Chondrocyte (in vitro differentiated cells): ENCODE data around the gene SLC17A2. TPM values are rescaled to one million over a fixed set of nuclear protein-coding genes. Genes with fewer than 3 reads are reported as not detected.

ENCODE experiments used
- DNase-seq: peaks from one replicate; pipeline ENCODE4 v3.0.0; 2021; ENCODE audit warnings: mixed read lengths, low spot score
- H3K27ac Mint-ChIP-seq: one replicate; pipeline ENCODE4 v1.8.0; 2021; ENCODE audit warnings: mild to moderate bottlenecking, moderate library complexity, mixed read lengths; ENCODE audit not compliant: unreplicated experiment
- H3K27me3 Mint-ChIP-seq: 2 replicates; pipeline ENCODE4 v1.8.0; 2021; ENCODE audit warnings: low read depth, mixed read lengths
- H3K36me3 Mint-ChIP-seq: 2 replicates; pipeline ENCODE4 v1.8.0; 2021; ENCODE audit warnings: low read depth, mixed read lengths
- H3K4me1 Mint-ChIP-seq: 2 replicates; pipeline ENCODE4 v1.8.0; 2021; ENCODE audit warnings: low read depth, mild to moderate bottlenecking, mixed read lengths
- H3K4me3 Mint-ChIP-seq: one replicate; pipeline ENCODE4 v1.8.0; 2021; ENCODE audit warnings: mild to moderate bottlenecking, moderate library complexity, mixed read lengths; ENCODE audit not compliant: unreplicated experiment
- H3K9me3 Mint-ChIP-seq: 2 replicates; pipeline ENCODE4 v1.8.0; 2021; ENCODE audit warnings: low read depth, mixed read lengths
- CTCF ChIP-seq: fragments of 200-600 bp; sonication (generic); IDR thresholded peaks from 2 replicates; pipeline ENCODE4 v1.5.0; 2021; ENCODE audit warnings: antibody characterized with exemption, mild to moderate bottlenecking, moderate library complexity
- total RNA-seq: library from RNA; stranded (reverse); gene quantifications from 3 replicates; pipeline ENCODE4 v1.2.1, GENCODE V29; 2021

The SLC17A2 gene
- total RNA-seq, 1 donor from 2014 or later, result not detected

GRCh38 chr6:25889877-25890853 is 40.3 kb downstream of the SLC17A2 start:
- H3K4me3 Mint-ChIP-seq, result no peak overlapping the region
- no peaks in the 10 kb centered on the region for H3K36me3 Mint-ChIP-seq
- H3K27me3 Mint-ChIP-seq, result peaks cover 6% of the 10 kb centered on the region
- peak; percentile 80 for TF ChIP-seq CTCF
- H3K4me1 Mint-ChIP-seq, result no peaks in the 10 kb centered on the region
- H3K9me3 Mint-ChIP-seq, result no peaks in the 10 kb centered on the region
- no peak for DNase-seq
- H3K27ac Mint-ChIP-seq, result no peak overlapping the region

DNA sequence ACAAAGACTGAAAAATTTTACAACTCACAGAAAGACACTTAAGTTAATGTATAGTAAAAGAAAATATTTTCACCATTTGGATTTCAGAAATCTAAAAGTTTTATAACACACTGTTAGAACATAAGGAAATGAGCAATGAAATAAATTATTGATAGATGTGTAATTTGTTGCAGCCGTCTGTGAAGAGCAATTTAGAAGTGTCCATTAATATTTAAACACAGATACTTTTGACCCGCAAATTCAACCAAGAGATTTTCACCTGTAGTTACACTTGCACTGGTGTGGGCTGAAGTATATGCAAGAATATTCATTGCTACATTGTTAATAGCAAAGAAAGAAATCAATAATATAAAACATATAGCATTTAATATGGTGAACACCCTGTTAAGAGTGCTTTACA is 41.9 kb downstream of the SLC17A2 start:
- TF ChIP-seq CTCF, result no peak
- no peak overlapping the region for H3K4me3 Mint-ChIP-seq
- H3K27me3 Mint-ChIP-seq, result peaks cover 6% of the 10 kb centered on the region
- DNase-seq, result no peak
- H3K27ac Mint-ChIP-seq, result no peak overlapping the region
- no peaks in the 10 kb centered on the region for H3K36me3 Mint-ChIP-seq
- peaks cover 7% of the 10 kb centered on the region for H3K4me1 Mint-ChIP-seq
- peaks cover 2% of the 10 kb centered on the region for H3K9me3 Mint-ChIP-seq

DNA sequence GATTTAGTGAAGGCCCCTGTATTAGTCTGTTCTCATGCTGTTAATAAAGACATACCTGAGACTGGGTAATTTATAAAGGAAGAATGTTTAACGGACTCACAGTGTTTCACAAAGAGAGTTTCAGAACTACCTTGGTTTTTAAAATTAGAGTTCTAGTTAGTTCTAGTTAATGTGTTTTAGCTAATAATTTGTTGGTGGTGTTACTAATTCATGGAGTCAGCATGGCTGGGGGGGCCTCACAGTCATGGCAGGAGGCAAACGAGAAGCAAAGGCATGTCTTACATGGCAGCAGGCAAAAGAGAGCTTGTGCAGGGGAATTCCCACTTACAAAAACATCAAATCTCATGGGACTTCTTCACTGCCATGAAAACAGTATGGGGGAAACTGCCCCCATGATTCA is 44.4 kb downstream of the SLC17A2 start:
- Mint-ChIP-seq H3K36me3 (no peaks in the 10 kb centered on the region), H3K9me3 (peaks cover 2% of the 10 kb centered on the region), H3K4me1 (peaks cover 8% of the 10 kb centered on the region), H3K4me3 (no peak overlapping the region), H3K27me3 (peaks cover 3% of the 10 kb centered on the region), H3K27ac (no peak overlapping the region)
- no peak for DNase-seq
- TF ChIP-seq CTCF, result no peak

DNA sequence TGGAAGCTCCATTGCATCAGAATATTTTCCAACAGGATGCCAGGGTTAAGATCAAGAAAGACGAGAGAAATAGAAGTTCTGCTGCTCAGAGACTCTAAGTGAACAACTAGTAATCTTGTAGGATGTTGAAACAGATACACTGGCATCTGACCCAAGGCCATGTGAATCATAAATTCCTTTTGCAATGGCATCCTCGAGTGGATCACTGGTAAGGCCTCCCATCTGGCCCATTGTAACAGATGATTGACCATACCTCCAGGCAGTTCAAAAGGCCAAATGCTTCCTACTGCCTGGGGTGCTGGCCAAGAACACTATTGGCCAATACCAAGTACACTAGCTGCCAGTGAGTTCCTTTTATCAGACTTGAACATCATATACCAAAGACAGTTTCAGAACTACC is 46.5 kb downstream of the SLC17A2 start:
- Mint-ChIP-seq H3K27me3 (peaks cover 3% of the 10 kb centered on the region), H3K36me3 (no peaks in the 10 kb centered on the region), H3K27ac (no peak overlapping the region), H3K4me3 (no peak overlapping the region), H3K4me1 (peaks cover 8% of the 10 kb centered on the region), H3K9me3 (peaks cover 2% of the 10 kb centered on the region)
- no peak for TF ChIP-seq CTCF
- DNase-seq, result no peak

DNA sequence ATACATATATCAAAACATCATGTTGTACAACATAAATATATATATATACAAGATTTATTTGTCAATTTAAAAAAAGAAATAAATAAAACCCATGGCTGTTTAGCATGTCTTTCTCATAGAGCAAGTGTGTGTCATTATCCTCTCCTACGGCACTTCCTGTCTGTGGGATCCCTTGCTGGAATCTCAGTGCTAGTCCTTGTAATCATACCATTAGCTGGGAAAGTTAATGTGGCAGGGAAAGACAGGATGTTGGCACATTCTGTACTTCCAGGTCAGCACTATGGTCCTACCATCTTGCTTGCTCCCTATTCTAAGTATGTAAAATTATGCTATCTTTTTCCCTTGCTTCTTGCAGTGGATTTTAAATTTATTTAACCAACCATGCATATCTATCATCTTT is 47.0 kb downstream of the SLC17A2 start:
- DNase-seq, result no peak
- TF ChIP-seq CTCF, result no peak
- peaks cover 7% of the 10 kb centered on the region for H3K27me3 Mint-ChIP-seq
- H3K4me3 Mint-ChIP-seq, result no peak overlapping the region
- H3K4me1 Mint-ChIP-seq, result peaks cover 8% of the 10 kb centered on the region
- no peaks in the 10 kb centered on the region for H3K36me3 Mint-ChIP-seq
- no peak overlapping the region for H3K27ac Mint-ChIP-seq
- peaks cover 2% of the 10 kb centered on the region for H3K9me3 Mint-ChIP-seq
